WTC11 (cell line): ENCODE results near the gene LYRM7. TPM values are rescaled to one million over a fixed set of nuclear protein-coding genes. Genes with fewer than 3 reads are reported as not detected.

Experiments used
- ATAC-seq: fragments of 200-7000 bp; cut with Tn5 transposase; 2 replicates; pipeline ENCODE4 v1.10.0; 2021; ENCODE audit warnings: mild to moderate bottlenecking, moderate library complexity
- Bru-seq: library from RNA; stranded (reverse); fragments of 400-500 nt; gene quantifications from one replicate; lab custom pipeline; 2021; lab: Mats Ljungman, UMichigan
- CTCF ChIA-PET: fragments of 300-600 bp; sonication (Branson Sonifier 250); formaldehyde crosslinking; loops from one replicate; lab custom pipeline; 2021; ENCODE audit warnings: antibody characterized with exemption; lab: Charles Lee
- POLR2A ChIA-PET: fragments of 350-600 bp; sonication (Branson Sonifier 250); formaldehyde crosslinking; loops from one replicate; lab custom pipeline; 2021; ENCODE audit warnings: antibody characterized with exemption; lab: Charles Lee
- DNase-seq: peaks from one replicate; pipeline ENCODE4 v3.0.0; 2021; ENCODE audit warnings: low spot score
- H3K27ac Mint-ChIP-seq: 2 replicates; pipeline ENCODE4 v1.8.0; 2021; ENCODE audit warnings: mixed read lengths
- H3K27me3 Mint-ChIP-seq: 2 replicates; pipeline ENCODE4 v1.8.0; 2021; ENCODE audit warnings: low read depth, mild to moderate bottlenecking, moderate library complexity, mixed read lengths
- H3K36me3 Mint-ChIP-seq: 2 replicates; pipeline ENCODE4 v1.8.0; 2021; ENCODE audit warnings: mixed read lengths
- H3K4me1 Mint-ChIP-seq: 2 replicates; pipeline ENCODE4 v1.8.0; 2022; ENCODE audit warnings: mixed read lengths
- H3K4me3 Mint-ChIP-seq: 2 replicates; pipeline ENCODE4 v1.8.0; 2021; ENCODE audit warnings: mild to moderate bottlenecking, moderate library complexity, mixed read lengths
- H3K9me3 Mint-ChIP-seq: 2 replicates; pipeline ENCODE4 v1.8.0; 2021; ENCODE audit warnings: mixed read lengths
- ARID4B ChIP-seq: sonication (generic); formaldehyde crosslinking; IDR thresholded peaks from 2 replicates; pipeline ENCODE4 v1.8.0; 2023; ENCODE audit warnings: missing genetic modification reagents, mild to moderate bottlenecking, borderline replicate concordance
- ATF1 ChIP-seq: sonication (generic); formaldehyde crosslinking; IDR thresholded peaks from 2 replicates; pipeline ENCODE4 v1.8.1; 2023; ENCODE audit warnings: mild to moderate bottlenecking, moderate library complexity, missing genetic modification reagents
- ATF6 ChIP-seq: sonication (generic); formaldehyde crosslinking; IDR thresholded peaks from 2 replicates; pipeline ENCODE4 v1.8.1; 2023; ENCODE audit warnings: mild to moderate bottlenecking, missing genetic modification reagents
- ELF4 ChIP-seq: sonication (generic); formaldehyde crosslinking; IDR thresholded peaks from 2 replicates; pipeline ENCODE4 v1.8.1; 2022; ENCODE audit warnings: low read depth, mild to moderate bottlenecking, moderate library complexity, missing genetic modification reagents
- ETV6 ChIP-seq: sonication (generic); formaldehyde crosslinking; IDR thresholded peaks from 2 replicates; pipeline ENCODE4 v1.8.1; 2022; ENCODE audit warnings: mild to moderate bottlenecking, missing genetic modification reagents
- FOXK1 ChIP-seq: sonication (generic); formaldehyde crosslinking; IDR thresholded peaks from 2 replicates; pipeline ENCODE4 v1.8.0; 2022; ENCODE audit warnings: mild to moderate bottlenecking, moderate library complexity, missing genetic modification reagents
- FOXP4 ChIP-seq: sonication (generic); formaldehyde crosslinking; IDR thresholded peaks from 2 replicates; pipeline ENCODE4 v1.8.0; 2022; ENCODE audit warnings: mild to moderate bottlenecking, missing genetic modification reagents
- GABPB1 ChIP-seq: sonication (generic); formaldehyde crosslinking; IDR thresholded peaks from 2 replicates; pipeline ENCODE4 v1.8.1; 2023; ENCODE audit warnings: mild to moderate bottlenecking, missing genetic modification reagents
- GRHL2 ChIP-seq: fragments of 250-450 bp; sonication (Bioruptor Pico); IDR thresholded peaks from 2 replicates; pipeline ENCODE4 v1.8.0; 2022; ENCODE audit warnings: mild to moderate bottlenecking, moderate library complexity; ENCODE audit not compliant: insufficient replicate concordance, severe bottlenecking
- JAZF1 ChIP-seq: fragments of 250-450 bp; sonication (Bioruptor Pico); IDR thresholded peaks from 2 replicates; pipeline ENCODE4 v1.9.0; 2021; ENCODE audit warnings: moderate library complexity, mild to moderate bottlenecking, inconsistent platforms
- MAX ChIP-seq: sonication (generic); formaldehyde crosslinking; IDR thresholded peaks from 2 replicates; pipeline ENCODE4 v1.8.0; 2022; ENCODE audit warnings: mild to moderate bottlenecking, missing genetic modification reagents
- MYBL2 ChIP-seq: sonication (generic); formaldehyde crosslinking; IDR thresholded peaks from 2 replicates; pipeline ENCODE4 v1.8.1; 2023; ENCODE audit warnings: mild to moderate bottlenecking, moderate library complexity, missing genetic modification reagents
- NFYB ChIP-seq: sonication (generic); formaldehyde crosslinking; conservative IDR thresholded peaks from 2 replicates; pipeline ENCODE4 v1.8.0; 2022; ENCODE audit warnings: low read depth, missing genetic modification reagents
- NR1H2 ChIP-seq: sonication (generic); formaldehyde crosslinking; IDR thresholded peaks from 2 replicates; pipeline ENCODE4 v1.9.0; 2021; ENCODE audit warnings: mild to moderate bottlenecking, moderate library complexity, missing genetic modification reagents
- NR2C2 ChIP-seq: sonication (generic); formaldehyde crosslinking; IDR thresholded peaks from 2 replicates; pipeline ENCODE4 v1.8.0; 2022; ENCODE audit warnings: mild to moderate bottlenecking, missing genetic modification reagents
- PREB ChIP-seq: sonication (generic); formaldehyde crosslinking; IDR thresholded peaks from 2 replicates; pipeline ENCODE4 v1.8.1; 2022; ENCODE audit warnings: mild to moderate bottlenecking, missing genetic modification reagents, moderate library complexity, borderline replicate concordance
- PRRX2 ChIP-seq: fragments of 250-450 bp; sonication (Bioruptor Pico); IDR thresholded peaks from 2 replicates; pipeline ENCODE4 v1.8.0; 2021; ENCODE audit warnings: mild to moderate bottlenecking
- RORB ChIP-seq: fragments of 250-450 bp; sonication (Bioruptor Pico); IDR thresholded peaks from 2 replicates; pipeline ENCODE4 v1.9.0; 2021; ENCODE audit warnings: mild to moderate bottlenecking
- SP1 ChIP-seq: sonication (generic); formaldehyde crosslinking; conservative IDR thresholded peaks from 2 replicates; pipeline ENCODE4 v1.8.1; 2022; ENCODE audit warnings: missing genetic modification reagents
- TCF7 ChIP-seq: sonication (generic); formaldehyde crosslinking; IDR thresholded peaks from 2 replicates; pipeline ENCODE4 v1.8.0; 2022; ENCODE audit warnings: mild to moderate bottlenecking, low read depth, missing genetic modification reagents, moderate library complexity
- TEAD4 ChIP-seq: sonication (generic); formaldehyde crosslinking; IDR thresholded peaks from 2 replicates; pipeline ENCODE4 v1.8.0; 2022; ENCODE audit warnings: mild to moderate bottlenecking, missing genetic modification reagents
- USF1 ChIP-seq: sonication (generic); formaldehyde crosslinking; IDR thresholded peaks from 2 replicates; pipeline ENCODE4 v1.8.0; 2022; ENCODE audit warnings: mild to moderate bottlenecking, missing genetic modification reagents
- ZMAT4 ChIP-seq: fragments of 250-450 bp; sonication (Bioruptor Pico); IDR thresholded peaks from 2 replicates; pipeline ENCODE4 v1.9.0; 2021; ENCODE audit warnings: mild to moderate bottlenecking
- ZNF219 ChIP-seq: sonication (generic); formaldehyde crosslinking; IDR thresholded peaks from 2 replicates; pipeline ENCODE4 v1.8.0; 2023; ENCODE audit warnings: missing genetic modification reagents, mild to moderate bottlenecking, borderline replicate concordance
- ZNF317 ChIP-seq: sonication (generic); formaldehyde crosslinking; IDR thresholded peaks from 2 replicates; pipeline ENCODE4 v1.8.1; 2023; ENCODE audit warnings: low read depth, mild to moderate bottlenecking, moderate library complexity, missing genetic modification reagents, borderline replicate concordance
- ZNF416 ChIP-seq: fragments of 250-450 bp; sonication (Bioruptor Pico); IDR thresholded peaks from 2 replicates; pipeline ENCODE4 v1.9.0; 2021; ENCODE audit warnings: mild to moderate bottlenecking, inconsistent platforms
- long read RNA-seq, 3 experiments: library from RNA in 1 of 3; library from capped mRNA in 1 of 3; library from polyadenylated mRNA in 1 of 3; unstranded in 2 of 3; stranded (forward) in 1 of 3; transcript quantifications; one replicate each; pipeline ENCODE4 v2.0.0, GENCODE V29; 2021
- total RNA-seq: library from RNA; stranded (reverse); gene quantifications from 3 replicates; pipeline ENCODE4 v1.2.3, GENCODE V29; 2021

The LYRM7 gene
- total RNA-seq, result 11.1 to 13.0 TPM (median 11.2 TPM) in 3 replicates
- percentile 75 among the genes with signal in this experiment for Bru-seq, nascent RNA
- long read RNA-seq, experiment 1, full-length matches to known transcripts, result 36 of 46 reads
- long read RNA-seq, experiment 1, partial matches to known transcripts, result 0 of 46 reads
- long read RNA-seq, experiment 1, other reads (novel, unspliced or antisense), result 10 of 46 reads
- long read RNA-seq, experiment 2, full-length matches to known transcripts, result 4 of 27 reads
- long read RNA-seq, experiment 2, partial matches to known transcripts, result 0 of 27 reads
- long read RNA-seq, experiment 2, other reads (novel, unspliced or antisense), result 23 of 27 reads
- long read RNA-seq, experiment 3, full-length matches to known transcripts, result 57 of 60 reads
- long read RNA-seq, experiment 3, partial matches to known transcripts, result 0 of 60 reads
- long read RNA-seq, experiment 3, other reads (novel, unspliced or antisense), result 3 of 60 reads

GRCh38 chr5:131170540-131171275, at the start of gene LYRM7:
Gene LYRM7, plus strand, starts transcription at chr5:131170944. Its CDS starts 77 bp downstream, at chr5:131171021.
- no peaks in the 10 kb centered on the region for H3K27me3 Mint-ChIP-seq
- peak; percentile 97 for DNase-seq
- peaks cover 3% of the 10 kb centered on the region; the same call in 1 of the 2 replicates for H3K9me3 Mint-ChIP-seq
- CTCF ChIA-PET, result no interaction called here
- POLR2A ChIA-PET, result no interaction called here
- peak within 1 kb of the TSS; percentile 97 for H3K4me3 Mint-ChIP-seq
- peaks cover 11% of the 10 kb centered on the region for H3K4me1 Mint-ChIP-seq
- no peaks in the 10 kb centered on the region for H3K36me3 Mint-ChIP-seq
- H3K27ac Mint-ChIP-seq, result peak within 1 kb of the TSS; percentile 94
- peak; percentile 98 for ATAC-seq
- TF ChIP-seq NR2C2 (CRISPR knock-in tag) (no peak), NR1H2 (no peak), TCF7 (CRISPR knock-in tag) (no peak), FOXK1 (CRISPR knock-in tag) (peak; percentile 67; the same call in 1 of the 2 replicates), PRRX2 (no peak), ARID4B (CRISPR knock-in tag) (peak; percentile 32; the same call in 1 of the 2 replicates), JAZF1 (CRISPR knock-in tag) (no peak), TEAD4 (no peak), ETV6 (CRISPR knock-in tag) (peak; percentile 73), GRHL2 (CRISPR knock-in tag) (no peak), ZNF317 (CRISPR knock-in tag) (no peak), MYBL2 (CRISPR knock-in tag) (0 out of 2 replicates have a peak, but pooled peaks have one; percentile 66), ATF1 (no peak), ZMAT4 (CRISPR knock-in tag) (no peak), USF1 (CRISPR knock-in tag) (no peak), ATF6 (CRISPR knock-in tag) (no peak), SP1 (peak; percentile 77), MAX (CRISPR knock-in tag) (peak; percentile 54; the same call in 1 of the 2 replicates), PREB (CRISPR knock-in tag) (no peak), ZNF219 (CRISPR knock-in tag) (no peak), ZNF416 (no peak), RORB (CRISPR knock-in tag) (no peak), NFYB (peak; percentile 73), ELF4 (no peak), GABPB1 (CRISPR knock-in tag) (no peak), FOXP4 (CRISPR knock-in tag) (no peak)
